AG04449 (cell line): ENCODE measurements around the gene AASDH.

ENCODE experiments used
- CTCF ChIA-PET: fragments of 350-600 bp; formaldehyde crosslinking; extraction: SDS; loops from one replicate; lab custom pipeline; 2021; ENCODE audit warnings: antibody characterized with exemption; lab: Yijun Ruan, JAX
- POLR2A ChIA-PET: fragments of 400-600, 350-600 bp; formaldehyde crosslinking; extraction: SDS; loops from one replicate; lab custom pipeline; 2020; ENCODE audit warnings: antibody characterized with exemption, inconsistent platforms; lab: Yijun Ruan, JAX
- DNase-seq: peaks from one replicate; pipeline ENCODE4 v3.0.0-alpha.2; 2010; ENCODE audit warnings: low read depth, low spot score
- H3K4me3 ChIP-seq: 2 replicates; pipeline ENCODE4 v1.5.1; 2011; ENCODE audit warnings: low read depth, mild to moderate bottlenecking, control low read depth, low read length
- CTCF ChIP-seq: IDR thresholded peaks from one replicate; pipeline ENCODE4 v1.5.1; 2011; ENCODE audit warnings: mild to moderate bottlenecking, moderate library complexity, low read length, control low read depth, inconsistent platforms; ENCODE audit not compliant: insufficient read depth; ENCODE audit errors: missing control alignments

The AASDH gene

DNA sequence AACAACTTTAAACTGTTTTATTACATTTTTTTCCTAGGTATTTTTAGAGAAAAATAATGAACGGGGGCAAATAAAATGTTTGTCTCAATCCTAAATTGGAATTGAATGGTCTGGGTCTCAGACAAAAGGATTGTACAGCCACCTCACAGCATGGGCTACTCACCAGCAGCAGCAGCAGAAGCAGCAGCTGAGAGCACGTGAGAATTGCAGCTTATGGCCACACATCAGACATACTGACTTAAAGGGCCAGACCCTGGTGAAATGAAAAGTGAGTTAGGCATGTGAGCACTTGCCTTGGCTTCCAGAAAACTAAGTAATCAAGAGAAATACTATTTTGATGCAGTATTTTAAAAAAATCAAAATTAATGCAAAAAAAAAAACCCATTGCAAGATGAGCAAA lies 56.6 kb downstream of the AASDH start:
- POLR2A ChIA-PET, result no interaction called here
- no peak overlapping the region for H3K4me3 ChIP-seq
- DNase-seq, result no peak
- CTCF ChIA-PET, result no interaction called here
- TF ChIP-seq CTCF, result no peak

- no peak for TF ChIP-seq CTCF
- CTCF ChIA-PET, result no interaction called here
- H3K4me3 ChIP-seq, result no peak overlapping the region
- POLR2A ChIA-PET, result no interaction called here
- no peak for DNase-seq
Measured at GRCh38 chr4:56326363-56326762, 60.9 kb downstream of the AASDH start.

- no peak for DNase-seq
- H3K4me3 ChIP-seq, result no peak overlapping the region
- TF ChIP-seq CTCF, result no peak
- ChIA-PET POLR2A (no interaction called here), CTCF (interaction anchor here (1.3 kb wide), 1 partner anchor 17 kb away, joined by 5 read pairs; no protein-coding TSS in a partner anchor)
Measured at GRCh38 chr4:56324011-56324610, 63.2 kb downstream of the AASDH start.

DNA sequence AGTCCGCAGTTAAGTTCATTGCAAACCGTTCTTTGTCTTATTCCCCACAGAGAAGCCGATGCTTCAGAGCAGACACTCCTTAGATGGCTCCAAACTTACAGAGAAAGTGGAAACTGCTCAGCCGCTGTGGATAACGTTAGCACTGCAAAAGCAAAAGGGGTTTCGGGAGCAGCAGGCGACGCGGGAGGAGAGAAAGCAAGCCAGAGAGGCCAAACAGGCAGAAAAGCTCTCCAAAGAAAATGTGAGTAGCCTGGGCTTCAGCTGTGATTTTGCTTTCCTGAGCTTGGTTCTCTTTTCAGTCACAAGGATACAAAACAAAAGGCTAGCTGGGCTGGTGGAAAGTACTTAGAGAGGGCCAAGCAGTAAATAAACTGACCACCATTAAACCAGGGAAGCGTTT lies 64.0 kb downstream of the AASDH start:
- no peak for TF ChIP-seq CTCF
- DNase-seq, result no peak
- no peak overlapping the region for H3K4me3 ChIP-seq
- POLR2A ChIA-PET, result no interaction called here
- CTCF ChIA-PET, result interaction anchor here (1.3 kb wide), 1 partner anchor 17 kb away, joined by 5 read pairs; no protein-coding TSS in a partner anchor

DNA sequence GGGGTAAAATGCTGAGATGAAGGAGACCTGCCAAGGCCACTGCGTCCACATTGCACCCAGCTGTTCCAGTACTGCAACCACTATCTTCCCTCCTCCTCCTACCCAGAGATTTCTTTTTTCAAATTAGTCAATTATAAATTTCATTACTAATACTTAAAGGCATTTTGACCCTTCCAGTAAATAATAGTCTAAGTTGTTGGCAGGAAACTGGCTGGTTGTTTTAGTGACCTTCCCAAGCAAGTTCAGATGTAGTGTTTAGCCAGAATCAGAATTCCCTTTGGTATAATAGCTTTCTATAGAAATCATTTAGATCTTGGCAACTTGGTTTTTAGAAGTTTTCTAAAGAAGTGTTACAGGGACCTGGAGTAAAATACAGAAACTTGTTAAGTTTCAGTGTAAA lies 66.0 kb downstream of the AASDH start:
- no peak for DNase-seq
- TF ChIP-seq CTCF, result no peak
- POLR2A ChIA-PET, result no interaction called here
- CTCF ChIA-PET, result no interaction called here
- no peak overlapping the region for H3K4me3 ChIP-seq

DNA sequence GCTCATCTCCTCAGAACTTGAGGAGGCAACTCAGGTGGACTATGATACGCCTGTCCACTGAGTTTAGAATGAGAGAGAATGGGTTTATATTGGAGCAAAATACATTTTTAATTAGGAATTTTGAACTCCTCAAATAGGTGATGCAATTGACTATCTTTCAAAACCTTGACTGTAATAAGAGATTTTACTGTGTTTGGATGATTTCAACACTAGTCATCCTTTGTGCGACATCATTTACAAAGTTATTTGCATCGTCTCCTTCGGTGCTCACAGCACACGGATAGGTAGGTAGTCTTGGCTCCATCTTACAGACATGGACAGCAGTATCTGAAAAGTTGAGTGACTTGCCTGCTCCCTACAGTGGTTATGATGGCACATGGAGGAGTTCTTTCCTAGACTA lies 67.0 kb downstream of the AASDH start:
- ChIA-PET POLR2A (no interaction called here), CTCF (interaction anchor here (1.2 to 1.3 kb wide), 2 partner anchors 28 to 256 kb away, joined by 3 read pairs; no protein-coding TSS in a partner anchor)
- TF ChIP-seq CTCF, result no peak
- DNase-seq, result no peak
- no peak overlapping the region for H3K4me3 ChIP-seq
